Left cardiac atrium (tissue), 4 donors: ENCODE data around the gene SHLD2. TPM values are rescaled to one million over a fixed set of nuclear protein-coding genes. Genes with fewer than 3 reads are reported as not detected.
"Not testable (repeated sequence)": the region's sequence is repeated elsewhere in the genome, so short reads cannot be mapped to it uniquely, and the experiment has no call there.

Source experiments
- ATAC-seq, 2 donors: fragments of 200-7000 bp; cut with Tn5 transposase; one replicate each; pipeline ENCODE4 v1.9.1; 2020; ENCODE audit warnings: mild to moderate bottlenecking in 2 of 2, moderate library complexity in 2 of 2
- DNase-seq: peaks from one replicate; pipeline ENCODE4 v3.0.0-alpha.2; 2020
- intact Hi-C, 2 donors: fragments of 100-400 bp; cut with DNase I; formaldehyde crosslinking; loops; one replicate each; pipeline versions ENCODE4 v1.14.1 to v1.15.1; 2022 to 2023
- total RNA-seq, 2 donors: library from RNA; stranded (reverse); fragmentation: NEBNext Ultra II Directional; extraction: Animal tissue kit (Norgen Biotek cat#: 25700); gene quantifications; one replicate each; pipeline ENCODE4 v1.2.1, GENCODE V29; 2021
- donor health status: DM: no; HTN: yes; CAD: no.
- donor health status: DM: no; HTN: yes; CAD: no; lungs with severe emphysema.
- donor health status: DM: yes; HTN: yes; CAD: no.
- donor health status: Dilated cardiomyopathy.

The SHLD2 gene
- total RNA-seq, 2 donors from 2014 or later = 17.6 to 26.2 TPM

DNA sequence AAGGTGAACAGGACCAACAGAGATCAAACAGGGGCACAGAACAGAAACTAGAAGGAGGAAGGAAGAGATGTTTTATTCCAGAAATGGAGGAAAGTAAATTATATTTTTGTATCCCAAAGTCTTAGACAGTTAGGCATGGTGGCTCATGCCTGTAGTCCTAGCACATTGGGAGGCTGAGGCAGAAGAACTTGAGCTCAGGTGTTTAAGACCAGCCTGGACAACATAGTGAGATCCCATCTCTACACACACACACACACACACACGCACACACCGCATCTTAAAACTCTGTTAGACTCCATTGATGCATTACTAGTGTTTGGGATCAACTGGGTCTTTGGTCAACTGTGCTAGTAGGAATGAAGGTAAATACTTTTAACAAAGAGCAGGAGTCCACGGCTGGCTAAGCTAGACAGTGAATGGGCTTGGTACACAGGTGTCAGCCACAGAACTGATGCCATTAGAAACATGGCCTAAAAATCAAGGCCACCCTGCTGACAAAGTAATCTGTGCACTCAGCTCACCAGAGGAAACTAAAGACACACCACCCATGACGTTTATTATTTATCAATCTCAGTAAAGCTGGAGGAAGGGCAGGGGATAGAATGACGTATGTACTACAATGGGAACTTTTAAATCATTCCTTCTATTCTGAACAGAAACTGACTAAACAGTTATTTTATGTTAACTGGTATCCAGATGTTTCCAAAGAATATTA is 11.3 kb upstream of the SHLD2 start:
- intact Hi-C loops, DNase-seq: not testable (repeated sequence)
- ATAC-seq = peak; percentile 27 to 80

GRCh38 chr10:87084291-87084782 is 10.7 kb upstream of the SHLD2 start:
- DNase-seq, intact Hi-C loops: not testable (repeated sequence)
- ATAC-seq = peak; percentile 34 to 72

GRCh38 chr10:87085537-87085936 is 9.5 kb upstream of the SHLD2 start:
- DNase-seq = no peak
- ATAC-seq = no peak
- intact Hi-C loops = no loop called here

GRCh38 chr10:87089746-87090145 is 5.3 kb upstream of the SHLD2 start:
- no peak for DNase-seq
- no peak for ATAC-seq
- intact Hi-C loops = no loop called here

GRCh38 chr10:87090779-87091178 is 4.2 kb upstream of the SHLD2 start:
- intact Hi-C loops = no loop called here
- no peak for ATAC-seq
- no peak for DNase-seq

GRCh38 chr10:87092376-87092860 is 2.6 kb upstream of the SHLD2 start:
- intact Hi-C loops = no loop called here
- DNase-seq (no peak), ATAC-seq (no peak)

- intact Hi-C loops = no loop called here
- no peak for DNase-seq
- ATAC-seq = no peak
These were observed 2.0 kb upstream of the SHLD2 start for GRCh38 chr10:87092861-87093631.

GRCh38 chr10:87093632-87094372 is 1.2 kb upstream of the SHLD2 start:
- DNase-seq (peak; percentile 74), ATAC-seq (peak; percentile 24 to 39)
- intact Hi-C loops = no loop called here

GRCh38 chr10:87095236-87095945 is 385 bp downstream of the SHLD2 start:
- ATAC-seq (peak; percentile 82 to 92), DNase-seq (peak; percentile 92)
- intact Hi-C loops = no loop called here

GRCh38 chr10:87101996-87102395 is 7.0 kb downstream of the SHLD2 start:
- no peak for DNase-seq
- intact Hi-C loops = no loop called here
- ATAC-seq = no peak

GRCh38 chr10:87104727-87105126 is 9.7 kb downstream of the SHLD2 start:
- ATAC-seq, DNase-seq, intact Hi-C loops: not testable (repeated sequence)

DNA sequence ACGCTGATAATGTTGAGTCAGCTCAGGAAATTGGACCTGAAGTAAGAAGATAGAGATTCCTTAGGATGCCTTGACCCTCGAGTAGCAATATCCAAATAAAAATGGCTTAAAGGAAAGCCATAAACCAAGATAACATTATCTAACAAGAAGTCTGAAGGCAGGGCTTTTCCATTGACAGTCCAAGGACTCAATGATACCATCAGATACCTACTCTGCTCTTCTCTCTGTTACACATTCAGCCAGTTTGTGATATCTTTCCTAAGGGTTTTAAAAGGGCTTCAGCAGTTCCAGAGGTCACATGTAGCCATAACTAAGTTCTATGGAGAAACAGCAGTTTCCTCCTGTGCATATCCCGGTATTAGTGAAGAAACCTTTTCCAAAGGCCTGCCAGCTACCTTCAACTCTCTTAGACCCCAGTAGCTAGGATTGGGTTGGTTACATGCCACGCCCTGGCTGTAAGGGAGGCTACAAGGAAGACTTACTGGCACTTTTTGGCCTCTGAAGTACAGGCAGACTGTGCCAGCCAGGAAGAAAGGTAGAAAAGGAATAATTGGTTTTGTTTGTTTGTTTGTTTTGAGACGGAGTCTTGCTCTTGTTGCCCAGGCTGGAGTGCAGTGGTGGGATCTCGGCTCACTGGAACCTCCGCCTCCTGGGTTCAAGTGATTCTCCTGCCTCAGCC is 10.6 kb downstream of the SHLD2 start:
- DNase-seq = no peak
- no peak for ATAC-seq
- intact Hi-C loops = no loop called here

DNA sequence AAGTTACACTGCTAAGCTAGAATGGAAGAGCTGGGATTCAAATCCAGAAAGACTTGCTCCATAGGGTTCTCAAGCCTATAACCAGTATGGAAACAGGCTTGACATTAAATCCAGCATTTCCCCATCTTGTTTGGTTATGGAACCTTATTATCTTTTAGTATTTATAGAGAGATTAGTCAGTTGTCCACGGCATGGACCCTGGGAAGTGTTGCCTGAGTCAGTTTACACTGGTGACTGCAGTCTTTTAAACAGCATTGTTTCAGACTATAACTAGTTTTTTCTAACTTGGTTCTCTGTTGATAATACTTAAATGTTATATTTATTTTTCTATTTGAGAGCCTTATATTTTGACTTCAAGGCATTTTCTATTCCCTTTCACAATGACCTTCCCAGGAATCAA is 23.1 kb downstream of the SHLD2 start:
- DNase-seq, ATAC-seq, intact Hi-C loops: not testable (repeated sequence)

- intact Hi-C loops, DNase-seq, ATAC-seq: not testable (repeated sequence)
These were observed 24.0 kb downstream of the SHLD2 start for GRCh38 chr10:87119029-87119428.

- intact Hi-C loops, ATAC-seq, DNase-seq: not testable (repeated sequence)
These were observed 28.3 kb downstream of the SHLD2 start for GRCh38 chr10:87123351-87123750.

DNA sequence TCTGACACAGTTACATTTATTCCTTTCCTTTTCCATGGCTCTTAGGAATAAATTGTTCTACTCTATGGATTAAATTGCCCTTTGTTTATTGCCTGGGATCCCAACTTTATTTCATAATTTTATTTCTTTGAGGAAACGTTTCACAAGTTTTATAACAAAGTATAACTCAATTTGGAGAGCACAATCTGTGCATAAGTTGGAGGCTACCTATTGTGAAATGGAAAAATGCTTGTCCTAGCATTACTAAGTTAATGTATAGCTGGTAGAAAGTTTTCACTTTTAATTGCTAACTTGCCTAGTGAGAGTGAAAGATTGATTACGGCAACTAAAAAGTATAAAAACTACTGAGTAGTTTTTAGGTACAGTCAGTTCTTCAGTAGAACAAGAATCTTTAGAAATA is 32.0 kb downstream of the SHLD2 start:
- ATAC-seq, DNase-seq, intact Hi-C loops: not testable (repeated sequence)

DNA sequence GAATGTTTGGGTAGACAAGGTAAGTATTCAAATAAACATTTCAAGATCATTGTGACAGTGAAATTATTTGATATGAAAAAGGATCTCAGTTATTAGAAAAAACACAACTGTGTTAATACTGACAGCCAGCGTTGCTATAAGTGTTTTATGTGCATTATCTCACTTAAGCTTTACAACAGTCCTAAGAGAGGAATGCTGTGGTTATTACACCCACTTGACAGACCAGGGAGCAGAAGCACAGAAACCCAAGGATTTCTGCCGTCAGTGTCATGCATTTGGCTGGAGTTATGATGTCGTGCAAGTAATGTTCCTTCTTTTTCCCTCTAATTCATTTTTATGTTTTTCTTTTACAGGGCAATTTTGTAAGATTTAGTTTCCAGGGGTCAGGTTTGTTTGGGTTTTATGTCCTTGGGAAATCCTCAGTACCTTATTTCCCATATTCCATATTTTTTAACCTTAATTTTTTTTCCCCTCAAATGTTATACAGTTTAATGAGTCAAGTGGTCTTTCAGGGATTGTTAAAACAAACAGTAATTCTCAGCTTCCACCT is 32.7 kb downstream of the SHLD2 start:
- DNase-seq, ATAC-seq, intact Hi-C loops: not testable (repeated sequence)

GRCh38 chr10:87132176-87132575 is 37.2 kb downstream of the SHLD2 start:
- DNase-seq, ATAC-seq, intact Hi-C loops: not testable (repeated sequence)
